IMR-90 (cell line): ENCODE data around the gene LRRC9. TPM values are rescaled to one million over a fixed set of nuclear protein-coding genes. Genes with fewer than 3 reads are reported as not detected.

Experiments used
- ATAC-seq: fragments of 200-7000 bp; cut with Tn5 transposase; 2 replicates; pipeline ENCODE4 v1.9.1; 2020; ENCODE audit warnings: low read depth, mild to moderate bottlenecking, moderate library complexity
- BruUV-seq: library from RNA; stranded (reverse); fragments of 400-500 nt; replicated peaks from 2 replicates; lab custom pipeline; 2021; lab: Mats Ljungman, UMichigan
- CTCF ChIA-PET: fragments of 300-600 bp; formaldehyde crosslinking; extraction: SDS; loops from one replicate; lab custom pipeline; 2021; ENCODE audit warnings: antibody characterized with exemption; lab: Yijun Ruan, JAX
- POLR2A ChIA-PET: fragments of 300-600 bp; sonication (Branson Sonifier 250); formaldehyde crosslinking; loops from one replicate; lab custom pipeline; 2022; ENCODE audit warnings: antibody characterized with exemption; ENCODE audit not compliant: unreplicated experiment; lab: Charles Lee
- DNase-seq: peaks from one replicate; pipeline ENCODE4 v3.0.0; 2013
- H2AFZ ChIP-seq: replicated peaks from 2 replicates; pipeline ENCODE3; 2013; ENCODE audit warnings: low read length, mild to moderate bottlenecking; ENCODE audit not compliant: poor library complexity
- H2AK5ac ChIP-seq: 2 replicates; pipeline ENCODE4 v1.6.1; 2013; ENCODE audit warnings: low read depth, low read length, inconsistent platforms
- H2AK9ac ChIP-seq: replicated peaks from 2 replicates; pipeline ENCODE3; 2013; ENCODE audit warnings: mild to moderate bottlenecking, low read depth, low read length, moderate library complexity; ENCODE audit not compliant: poor library complexity
- H2BK120ac ChIP-seq: 2 replicates; pipeline ENCODE4 v1.6.1; 2013; ENCODE audit warnings: low read depth, low read length, inconsistent platforms
- H2BK15ac ChIP-seq: 3 replicates; pipeline ENCODE4 v1.6.1; 2013; ENCODE audit warnings: low read depth, low read length, inconsistent platforms
- H2BK20ac ChIP-seq: 2 replicates; pipeline ENCODE4 v1.6.1; 2013; ENCODE audit warnings: low read depth, mild to moderate bottlenecking, inconsistent platforms, low read length, moderate library complexity
- H2BK5ac ChIP-seq: 2 replicates; pipeline ENCODE4 v1.6.1; 2013; ENCODE audit warnings: mild to moderate bottlenecking, low read depth, low read length, inconsistent platforms; ENCODE audit not compliant: poor library complexity, severe bottlenecking
- H3K14ac ChIP-seq: replicated peaks from 2 replicates; pipeline ENCODE4 v1.6.1; 2013; ENCODE audit warnings: low read depth, low read length, inconsistent platforms
- H3K18ac ChIP-seq: 2 replicates; pipeline ENCODE4 v1.6.1; 2013; ENCODE audit warnings: low read depth, low read length, control low read depth
- H3K23ac ChIP-seq: 2 replicates; pipeline ENCODE4 v1.6.1; 2013; ENCODE audit warnings: low read depth, low read length, inconsistent platforms
- H3K27ac ChIP-seq: 2 replicates; pipeline ENCODE4 v1.5.1; 2013; ENCODE audit warnings: mild to moderate bottlenecking, control low read depth, low read length; ENCODE audit not compliant: insufficient read depth
- H3K27me3 ChIP-seq: 2 replicates; pipeline ENCODE4 v1.6.1; 2013; ENCODE audit warnings: low read length; ENCODE audit not compliant: control insufficient read depth, insufficient read depth
- H3K36me3 ChIP-seq: 2 replicates; pipeline ENCODE4 v1.6.1; 2013; ENCODE audit warnings: low read length, mixed read lengths; ENCODE audit not compliant: control insufficient read depth, insufficient read depth
- H3K4ac ChIP-seq: 2 replicates; pipeline ENCODE4 v1.6.1; 2013; ENCODE audit warnings: low read depth, low read length, inconsistent platforms
- H3K4me1 ChIP-seq: 2 replicates; pipeline ENCODE4 v1.6.1; 2013; ENCODE audit warnings: low read length, mixed read lengths; ENCODE audit not compliant: control insufficient read depth, insufficient read depth
- H3K4me2 ChIP-seq: 2 replicates; pipeline ENCODE4 v1.6.1; 2013; ENCODE audit warnings: low read depth, mild to moderate bottlenecking, control low read depth, low read length, moderate library complexity
- H3K4me3 ChIP-seq: 2 replicates; pipeline ENCODE4 v1.5.1; 2013; ENCODE audit warnings: low read depth, mild to moderate bottlenecking, control low read depth, low read length, moderate library complexity; ENCODE audit not compliant: insufficient read depth
- H3K56ac ChIP-seq: 2 replicates; pipeline ENCODE4 v1.6.1; 2013; ENCODE audit warnings: low read length, inconsistent platforms; ENCODE audit not compliant: insufficient read depth; ENCODE audit errors: extremely low read depth
- H3K79me1 ChIP-seq, 2 experiments: 2 replicates each; pipeline ENCODE4 v1.6.1; 2013; ENCODE audit warnings: low read length in 2 of 2, inconsistent platforms in 1 of 2, low read depth in 1 of 2
- H3K9ac ChIP-seq: 2 replicates; pipeline ENCODE4 v1.6.1; 2013; ENCODE audit warnings: low read depth, low read length, control low read depth
- H3K9me1 ChIP-seq: 2 replicates; pipeline ENCODE4 v1.6.1; 2013; ENCODE audit warnings: low read length, inconsistent platforms; ENCODE audit not compliant: insufficient read depth
- H3K9me3 ChIP-seq: 2 replicates; pipeline ENCODE4 v1.6.1; 2013; ENCODE audit warnings: low read length; ENCODE audit not compliant: control insufficient read depth, insufficient read depth
- H4K20me1 ChIP-seq: 2 replicates; pipeline ENCODE4 v1.6.1; 2013; ENCODE audit warnings: low read length, inconsistent platforms; ENCODE audit not compliant: insufficient read depth
- H4K5ac ChIP-seq: 2 replicates; pipeline ENCODE4 v1.6.1; 2013; ENCODE audit warnings: mild to moderate bottlenecking, low read depth, low read length, control low read depth
- H4K8ac ChIP-seq, 2 experiments: 2 replicates each; pipeline ENCODE4 v1.6.1; 2013; ENCODE audit warnings: low read depth in 2 of 2, low read length in 2 of 2, control low read depth in 1 of 2, inconsistent platforms in 1 of 2
- H4K91ac ChIP-seq: 2 replicates; pipeline ENCODE4 v1.6.1; 2013; ENCODE audit warnings: low read depth, low read length, inconsistent platforms; ENCODE audit not compliant: insufficient read depth
- MAZ ChIP-seq: IDR thresholded peaks from 2 replicates; pipeline ENCODE4 v1.6.1; 2012; ENCODE audit warnings: low read depth, mild to moderate bottlenecking, low read length, improper control_type of control experiment, moderate library complexity, borderline replicate concordance
- NFE2L2 ChIP-seq: fragments of 150-350 bp; IDR thresholded peaks from 2 replicates; pipeline ENCODE4 v1.6.1; 2016; ENCODE audit warnings: low read depth, mild to moderate bottlenecking, low read length
- RCOR1 ChIP-seq: IDR thresholded peaks from 2 replicates; pipeline ENCODE4 v1.6.1; 2012; ENCODE audit warnings: mild to moderate bottlenecking, low read length, improper control_type of control experiment; ENCODE audit not compliant: insufficient replicate concordance
- RFX5 ChIP-seq: IDR thresholded peaks from 2 replicates; pipeline ENCODE4 v1.8.0; 2012; ENCODE audit warnings: low read depth, mild to moderate bottlenecking, low read length, moderate library complexity
- WGBS, 2 experiments: methylation state at CpG; one replicate each; pipeline versions ENCODE4 v1.1.5 to v1.1.7; 2013; ENCODE audit warnings: missing lambda C conversion rate in 2 of 2; ENCODE audit not compliant: insufficient read length in 1 of 2; ENCODE audit errors: extremely low coverage in 2 of 2; 5-methylcytosine and 5-hydroxymethylcytosine counted together
- dilution Hi-C: fragments of 300-500 bp; cut with HindIII; formaldehyde crosslinking; loops from one replicate; pipeline ENCODE4 v1.14.3; 2018; ENCODE audit warnings: low sequenced_read_pairs; ENCODE audit not compliant: unreplicated experiment
- in situ Hi-C: fragments of 300-500 bp; cut with MboI; formaldehyde crosslinking; loops from 3 replicates; pipeline ENCODE4 v1.14.3; 2019; ENCODE audit warnings: low sequenced_read_pairs, inconsistent platforms, mixed read lengths
- intact Hi-C: fragments of 100-400 bp; cut with micrococcal nuclease; formaldehyde crosslinking; loops from 2 replicates; pipeline ENCODE4 v1.10.0; 2022
- polyA plus RNA-seq, 3 experiments: library from polyadenylated mRNA; depleted of rRNA; stranded (reverse); fragments of >200 nt; gene quantifications; 2 replicates each; pipeline ENCODE4 v1.2.3, GENCODE V29; 2012; ENCODE audit warnings: low replicate concordance in 1 of 3
- total RNA-seq: library from RNA; depleted of rRNA; stranded (reverse); fragments of >200 nt; gene quantifications from 2 replicates; pipeline ENCODE4 v1.2.3, GENCODE V29; 2012

Gene LRRC9
- total and polyA plus RNA-seq, 2 of the 4 experiments (the other 2 are of a cell fraction), result not detected

- BruUV-seq, result no TSS peak
- Histone ChIP-seq H3K27me3 (no peaks in the 10 kb centered on the region), H3K56ac (no peak overlapping the region), H2BK15ac (no peak overlapping the region), H4K8ac (no peak overlapping the region), H2AFZ (no peak overlapping the region), H3K9me3 (no peaks in the 10 kb centered on the region), H3K14ac (no peak overlapping the region), H3K4me1 (no peaks in the 10 kb centered on the region), H3K4me3 (no peak overlapping the region), H2BK120ac (no peak overlapping the region), H2AK9ac (no peak overlapping the region), H3K4ac (no peak overlapping the region), H3K18ac (no peak overlapping the region), H3K9me1 (no peaks in the 10 kb centered on the region), H3K4me2 (no peak overlapping the region), H3K9ac (no peak overlapping the region), H4K20me1 (no peaks in the 10 kb centered on the region), H4K5ac (no peak overlapping the region), H3K23ac (no peak overlapping the region), H3K79me1 (no peaks in the 10 kb centered on the region), H2BK5ac (no peak overlapping the region), H4K91ac (no peak overlapping the region), H3K27ac (no peak overlapping the region), H2BK20ac (no peak overlapping the region), H3K36me3 (no peaks in the 10 kb centered on the region), H2AK5ac (no peak overlapping the region)
- in situ Hi-C loops, result no loop called here
- ChIA-PET POLR2A (no interaction called here), CTCF (no interaction called here)
- intact Hi-C loops, result no loop called here
- WGBS, 2 experiments, result no CpG with 5 or more reads among the region's 1 CpG
- no peak for ATAC-seq
- DNase-seq, result no peak
- TF ChIP-seq RFX5 (no peak), NFE2L2 (no peak), MAZ (no peak), RCOR1 (no peak)
- dilution Hi-C loops, result no loop called here
Measured at GRCh38 chr14:60014402-60014801, 94.5 kb downstream of the LRRC9 start.
